ENCODE results near the gene KIF26A.

DNA sequence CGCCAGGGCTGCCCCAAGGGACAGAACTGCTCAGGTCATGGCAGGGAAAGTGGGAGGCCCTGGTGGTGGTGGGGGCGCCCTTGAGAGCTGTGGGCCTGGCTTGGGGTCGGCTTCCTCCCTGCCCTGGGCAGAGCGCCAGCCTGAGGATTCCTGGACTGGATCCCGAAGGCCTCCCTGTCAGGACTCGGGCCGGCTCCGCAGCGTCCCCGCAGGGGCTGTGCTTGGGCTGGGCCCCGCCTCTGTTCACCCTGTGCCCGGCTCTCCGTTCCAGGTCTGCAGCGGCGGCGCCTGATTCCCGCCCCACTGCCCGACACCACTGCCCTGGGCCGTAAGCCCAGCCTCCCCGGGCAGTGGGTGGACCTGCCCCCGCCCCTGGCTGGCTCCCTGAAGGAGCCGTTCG, 39.9 kb downstream of the KIF26A start:
- TF ChIP-seq, protein P1, sequence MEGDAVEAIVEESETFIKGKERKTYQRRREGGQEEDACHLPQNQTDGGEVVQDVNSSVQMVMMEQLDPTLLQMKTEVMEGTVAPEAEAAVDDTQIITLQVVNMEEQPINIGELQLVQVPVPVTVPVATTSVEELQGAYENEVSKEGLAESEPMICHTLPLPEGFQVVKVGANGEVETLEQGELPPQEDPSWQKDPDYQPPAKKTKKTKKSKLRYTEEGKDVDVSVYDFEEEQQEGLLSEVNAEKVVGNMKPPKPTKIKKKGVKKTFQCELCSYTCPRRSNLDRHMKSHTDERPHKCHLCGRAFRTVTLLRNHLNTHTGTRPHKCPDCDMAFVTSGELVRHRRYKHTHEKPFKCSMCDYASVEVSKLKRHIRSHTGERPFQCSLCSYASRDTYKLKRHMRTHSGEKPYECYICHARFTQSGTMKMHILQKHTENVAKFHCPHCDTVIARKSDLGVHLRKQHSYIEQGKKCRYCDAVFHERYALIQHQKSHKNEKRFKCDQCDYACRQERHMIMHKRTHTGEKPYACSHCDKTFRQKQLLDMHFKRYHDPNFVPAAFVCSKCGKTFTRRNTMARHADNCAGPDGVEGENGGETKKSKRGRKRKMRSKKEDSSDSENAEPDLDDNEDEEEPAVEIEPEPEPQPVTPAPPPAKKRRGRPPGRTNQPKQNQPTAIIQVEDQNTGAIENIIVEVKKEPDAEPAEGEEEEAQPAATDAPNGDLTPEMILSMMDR (IDR thresholded peaks at IDR 0.05; ENCODE audit: low read depth, low read length): no peak
- TF ChIP-seq EZH2phosphoT487 (IDR thresholded peaks at IDR 0.05; ENCODE audit: low read depth): no peak

Measured in OCI-LY3 (cell line).